B cell (primary cell): ENCODE data around the gene KRTAP4-7. TPM values are rescaled to one million over a fixed set of nuclear protein-coding genes. Genes with fewer than 3 reads are reported as not detected.
"Not testable (repeated sequence)": the region's sequence is repeated elsewhere in the genome, so short reads cannot be mapped to it uniquely, and the experiment has no call there.

ENCODE experiments used
- ATAC-seq: fragments of 200-7000 bp; cut with Tn5 transposase; one replicate; pipeline ENCODE4 v1.10.0; 2021; ENCODE audit warnings: low read depth, mild to moderate bottlenecking, moderate number of reproducible peaks, moderate library complexity
- CTCF ChIA-PET: fragments of 350-600 bp; sonication (Branson Sonifier 250); formaldehyde crosslinking; loops from one replicate; lab custom pipeline; 2021; ENCODE audit warnings: antibody characterized with exemption, inconsistent platforms; lab: Charles Lee
- POLR2A ChIA-PET: fragments of 350-600 bp; sonication (Branson Sonifier 250); formaldehyde crosslinking; loops from one replicate; lab custom pipeline; 2021; ENCODE audit warnings: antibody characterized with exemption; lab: Charles Lee
- DNase-seq: peaks from one replicate; pipeline ENCODE4 v3.0.0; 2013
- H2AFZ ChIP-seq: 2 replicates; pipeline ENCODE4 v1.6.1; 2012; ENCODE audit warnings: mild to moderate bottlenecking, low read depth, low read length; ENCODE audit not compliant: insufficient read depth, poor library complexity, severe bottlenecking
- H3K27ac ChIP-seq, 2 donors: 1 replicate in 1 of 2; 2 replicates in 1 of 2; pipeline ENCODE4 v1.5.1; 2012 to 2013; ENCODE audit warnings: low read length in 2 of 2, mild to moderate bottlenecking in 2 of 2, moderate library complexity in 1 of 2
- H3K27me3 ChIP-seq, 4 experiments: fragments of 200-600 bp in 1 of 4; sonication (generic) in 1 of 4; replicated peaks in 1 of 4; 1 replicate in 2 of 4; 2 replicates in 2 of 4; pipeline versions ENCODE4 v1.6.1 to v1.7.0; 2013 to 2016; ENCODE audit warnings: low read length in 3 of 4, mild to moderate bottlenecking in 2 of 4, mixed read lengths in 1 of 4, moderate library complexity in 1 of 4; ENCODE audit not compliant: insufficient read depth in 4 of 4, control insufficient read depth in 3 of 4; ENCODE audit errors: control extremely low read depth in 1 of 4
- H3K36me3 ChIP-seq, 2 experiments: replicated peaks in 1 of 2; 1 replicate in 1 of 2; 2 replicates in 1 of 2; pipeline versions ENCODE4 v1.6.1 to v1.7.1; 2013; ENCODE audit warnings: low read length in 1 of 2; ENCODE audit not compliant: insufficient read depth in 2 of 2, control insufficient read depth in 1 of 2; ENCODE audit errors: control extremely low read depth in 1 of 2, extremely low read depth in 1 of 2
- H3K4me1 ChIP-seq, 2 donors: fragments of 200-600 bp in 1 of 2; sonication (generic) in 1 of 2; 1 replicate in 1 of 2; 2 replicates in 1 of 2; pipeline versions ENCODE4 v1.5.1 to v1.6.1; 2013 to 2017; ENCODE audit warnings: low read length in 2 of 2; ENCODE audit not compliant: control insufficient read depth in 2 of 2, insufficient read depth in 2 of 2
- H3K4me2 ChIP-seq: replicated peaks from 2 replicates; pipeline ENCODE3; 2012; ENCODE audit warnings: mild to moderate bottlenecking, low read depth, low read length; ENCODE audit not compliant: poor library complexity, severe bottlenecking
- H3K4me3 ChIP-seq, 5 experiments: fragments of 200-600 bp in 1 of 5; sonication (generic) in 1 of 5; 1 replicate in 3 of 5; 2 replicates in 2 of 5; pipeline versions ENCODE4 v1.5.1 to v1.7.0; 2011 to 2016; ENCODE audit warnings: low read length in 4 of 5, mild to moderate bottlenecking in 4 of 5, low read depth in 2 of 5, control low read depth in 1 of 5, moderate library complexity in 1 of 5; ENCODE audit not compliant: insufficient read depth in 1 of 5; ENCODE audit errors: control extremely low read depth in 1 of 5, extremely low read depth in 1 of 5
- H3K79me2 ChIP-seq: fragments of 200-600 bp; sonication (generic); one replicate; pipeline ENCODE4 v1.6.0; 2016; ENCODE audit warnings: low read length; ENCODE audit not compliant: control insufficient read depth, insufficient read depth
- H3K9ac ChIP-seq: fragments of 200-600 bp; sonication (generic); 2 replicates; pipeline ENCODE4 v1.6.1; 2017; ENCODE audit warnings: mild to moderate bottlenecking, low read length, moderate library complexity
- H3K9me3 ChIP-seq, 3 donors: one replicate each; pipeline versions ENCODE4 v1.6.1 to v1.7.1; 2013; ENCODE audit warnings: low read length in 2 of 3; ENCODE audit not compliant: control insufficient read depth in 2 of 3, insufficient read depth in 1 of 3; ENCODE audit errors: control extremely low read depth in 1 of 3
- H4K20me1 ChIP-seq: 2 replicates; pipeline ENCODE4 v1.6.0; 2012; ENCODE audit warnings: mild to moderate bottlenecking, low read length; ENCODE audit not compliant: insufficient read depth, control insufficient read depth, poor library complexity, severe bottlenecking
- H3K27ac Mint-ChIP-seq: one replicate; pipeline ENCODE4 v1.8.0; 2021; ENCODE audit warnings: mixed read lengths
- H3K27me3 Mint-ChIP-seq: one replicate; pipeline ENCODE4 v1.8.0; 2021; ENCODE audit warnings: mixed read lengths
- H3K4me1 Mint-ChIP-seq: one replicate; pipeline ENCODE4 v1.8.0; 2021; ENCODE audit warnings: mixed read lengths
- H3K4me3 Mint-ChIP-seq: one replicate; pipeline ENCODE4 v1.8.0; 2021; ENCODE audit warnings: mixed read lengths
- H3K9me3 Mint-ChIP-seq: one replicate; pipeline ENCODE4 v1.8.0; 2022; ENCODE audit warnings: mixed read lengths; ENCODE audit not compliant: insufficient read depth
- EZH2 ChIP-seq: IDR thresholded peaks from 2 replicates; pipeline ENCODE4 v1.6.1; 2012; ENCODE audit warnings: borderline replicate concordance, low read depth, mild to moderate bottlenecking, moderate library complexity, low read length; ENCODE audit not compliant: insufficient read depth, poor library complexity, severe bottlenecking
- WGBS: methylation state at CpG from one replicate; pipeline ENCODE4 v1.1.5; 2013; ENCODE audit warnings: missing lambda C conversion rate; ENCODE audit not compliant: insufficient coverage; 5-methylcytosine and 5-hydroxymethylcytosine counted together
- intact Hi-C: fragments of 100-400 bp; cut with micrococcal nuclease; formaldehyde crosslinking; loops from one replicate; pipeline ENCODE4 v1.10.0; 2022
- polyA plus RNA-seq: library from polyadenylated mRNA; depleted of rRNA; stranded (reverse); fragments of >200 nt; gene quantifications from 2 replicates; pipeline ENCODE4 v1.2.3, GENCODE V29; 2012
- total RNA-seq, 2 donors: library from RNA; stranded (reverse); fragments of 120-200 nt in 1 of 2; gene quantifications; 1 replicate in 1 of 2; 2 replicates in 1 of 2; pipeline versions ENCODE4 v1.2.3 to v1.2.4, GENCODE V29; 2013 to 2022
- TF ChIP-seq, protein P1 (sequence below): fragments of 200-600 bp; IDR thresholded peaks from one replicate; pipeline ENCODE4 v1.8.0; 2022; ENCODE audit warnings: antibody characterized with exemption, mild to moderate bottlenecking

KRTAP4-7 gene
- total and polyA plus RNA-seq, 2 donors (not counting 1 experiment from before 2014, with no cell fraction given): not detected

DNA sequence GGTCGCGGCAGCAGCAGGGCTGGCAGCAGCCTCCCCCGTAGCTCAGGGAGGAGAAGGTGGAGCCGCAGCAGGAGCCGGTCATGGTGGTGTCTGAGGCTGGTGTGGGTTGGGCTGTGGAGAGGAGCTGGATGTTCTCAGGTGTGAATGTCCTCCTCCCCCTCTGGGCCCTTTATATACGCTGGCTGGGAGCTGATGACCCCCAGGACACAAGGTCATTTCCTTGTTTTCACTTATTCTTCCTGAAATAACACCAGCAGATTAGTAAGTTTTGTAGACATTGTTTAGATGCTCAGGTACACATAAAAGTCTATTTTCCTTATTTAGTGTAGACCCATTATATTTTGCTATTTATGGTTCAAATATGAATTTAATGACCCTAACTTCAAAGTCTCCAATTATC, 28.8 kb upstream of the KRTAP4-7 start, which contains the start of gene KRTAP2-2:
TSS of gene KRTAP2-2 (minus strand) at position 101 of the 400 bp plus-strand sequence. CDS start at position 82, 19 bp downstream.
- CTCF ChIA-PET, H3K9ac ChIP-seq, H3K9me3 Mint-ChIP-seq, H3K4me1 ChIP-seq, H2AFZ ChIP-seq, H3K79me2 ChIP-seq, H4K20me1 ChIP-seq, H3K4me1 Mint-ChIP-seq, H3K27me3 ChIP-seq, H3K4me3 ChIP-seq, POLR2A ChIA-PET, H3K4me2 ChIP-seq, intact Hi-C loops, H3K27ac Mint-ChIP-seq, H3K4me3 Mint-ChIP-seq, H3K27ac ChIP-seq, DNase-seq, H3K36me3 ChIP-seq, ATAC-seq, H3K9me3 ChIP-seq: not testable (repeated sequence)
- H3K27me3 Mint-ChIP-seq: peaks cover 53% of the 10 kb centered on the region
- WGBS: no CpG with 5 or more reads among the region's 6 CpGs

DNA sequence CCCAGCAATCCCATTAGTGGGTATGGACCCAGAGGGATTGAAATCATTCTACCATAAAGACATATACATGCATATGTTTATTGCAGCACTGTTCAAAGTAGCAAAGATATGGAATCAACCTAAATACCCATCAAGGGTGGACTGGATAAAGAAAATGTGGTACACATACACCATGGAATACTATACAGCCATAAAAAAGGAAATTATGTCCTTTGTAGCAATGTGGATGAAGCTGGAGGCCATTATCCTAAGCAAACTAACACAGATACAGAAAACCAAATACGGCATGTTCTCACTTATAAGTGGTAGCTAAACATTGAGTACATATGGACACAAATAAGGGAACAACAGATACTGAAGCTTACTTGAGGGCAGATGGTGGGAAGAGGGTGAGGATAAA, 26.4 kb upstream of the KRTAP4-7 start:
- no CpG with 5 or more reads among the region's 1 CpG for WGBS
- Histone ChIP-seq H3K4me3 (no peak overlapping the region), H3K79me2 (no peaks in the 10 kb centered on the region), H3K27ac (no peak overlapping the region), H4K20me1 (no peaks in the 10 kb centered on the region), H2AFZ (no peak overlapping the region), H3K9ac (no peak overlapping the region), H3K4me2 (no peak overlapping the region), H3K36me3 (no peaks in the 10 kb centered on the region), H3K4me1 (no peaks in the 10 kb centered on the region), H3K27me3 (peaks cover 0 to 6% (median 0%) of the 10 kb centered on the region in 4 experiments), H3K9me3 (peaks cover 0 to 2% (median 1%) of the 10 kb centered on the region in 3 donors)
- Mint-ChIP-seq H3K27ac (no peak overlapping the region), H3K4me3 (no peak overlapping the region), H3K9me3 (no peaks in the 10 kb centered on the region), H3K4me1 (no peaks in the 10 kb centered on the region), H3K27me3 (peaks cover 64% of the 10 kb centered on the region)
- no peak for ATAC-seq
- intact Hi-C loops: no loop called here
- POLR2A ChIA-PET: no interaction called here
- no peak for DNase-seq
- no peak for TF ChIP-seq EZH2
- TF ChIP-seq, protein P1, sequence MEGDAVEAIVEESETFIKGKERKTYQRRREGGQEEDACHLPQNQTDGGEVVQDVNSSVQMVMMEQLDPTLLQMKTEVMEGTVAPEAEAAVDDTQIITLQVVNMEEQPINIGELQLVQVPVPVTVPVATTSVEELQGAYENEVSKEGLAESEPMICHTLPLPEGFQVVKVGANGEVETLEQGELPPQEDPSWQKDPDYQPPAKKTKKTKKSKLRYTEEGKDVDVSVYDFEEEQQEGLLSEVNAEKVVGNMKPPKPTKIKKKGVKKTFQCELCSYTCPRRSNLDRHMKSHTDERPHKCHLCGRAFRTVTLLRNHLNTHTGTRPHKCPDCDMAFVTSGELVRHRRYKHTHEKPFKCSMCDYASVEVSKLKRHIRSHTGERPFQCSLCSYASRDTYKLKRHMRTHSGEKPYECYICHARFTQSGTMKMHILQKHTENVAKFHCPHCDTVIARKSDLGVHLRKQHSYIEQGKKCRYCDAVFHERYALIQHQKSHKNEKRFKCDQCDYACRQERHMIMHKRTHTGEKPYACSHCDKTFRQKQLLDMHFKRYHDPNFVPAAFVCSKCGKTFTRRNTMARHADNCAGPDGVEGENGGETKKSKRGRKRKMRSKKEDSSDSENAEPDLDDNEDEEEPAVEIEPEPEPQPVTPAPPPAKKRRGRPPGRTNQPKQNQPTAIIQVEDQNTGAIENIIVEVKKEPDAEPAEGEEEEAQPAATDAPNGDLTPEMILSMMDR: no peak
- CTCF ChIA-PET: no interaction called here
